OCI-LY3 (cell line): Measurements from ENCODE around the gene SLC39A1.

Experiments
- CTCF ChIP-seq: fragments of 200-600, 300-600 bp; sonication (generic); IDR thresholded peaks from 2 replicates; pipeline ENCODE4 v1.5.1; 2014; ENCODE audit warnings: antibody characterized with exemption, low read length, low read depth
- EZH2phosphoT487 ChIP-seq: fragments of 200-600 bp; shearing (Covaris generic); IDR thresholded peaks from 2 replicates; pipeline ENCODE4 v1.6.1; 2018; ENCODE audit warnings: antibody characterized with exemption, mixed run types, low read depth

GRCh38 chr1:153922972-153923925, 40.1 kb downstream of the SLC39A1 start, which contains the start of gene GATAD2B:
- TF ChIP-seq CTCF (no peak), EZH2phosphoT487 (no peak)
